Prostate gland (tissue), 2 donors: ENCODE data around the gene HPS3. TPM values are rescaled to one million over a fixed set of nuclear protein-coding genes. Genes with fewer than 3 reads are reported as not detected.

Experiments
- DNase-seq: peaks from one replicate; pipeline ENCODE4 v3.0.0-alpha.2; 2019; ENCODE audit warnings: low spot score
- H3K27ac ChIP-seq, 2 donors: fragments of 200-600 bp; sonication (generic); 2 replicates each; pipeline ENCODE4 v1.5.1; 2017 to 2019
- H3K27me3 ChIP-seq: fragments of 200-600 bp; sonication (generic); replicated peaks from 2 replicates; pipeline ENCODE4 v1.5.1; 2019; ENCODE audit not compliant: insufficient read depth
- H3K36me3 ChIP-seq, 2 donors: fragments of 200-600 bp; sonication (generic); 1 replicate in 1 of 2; 2 replicates in 1 of 2; pipeline versions ENCODE4 v1.5.1 to v1.8.1; 2017 to 2019
- H3K4me1 ChIP-seq: fragments of 200-600 bp; sonication (generic); replicated peaks from 2 replicates; pipeline ENCODE4 v1.5.1; 2019
- H3K4me3 ChIP-seq, 2 donors: fragments of 200-600 bp; sonication (generic); 2 replicates each; pipeline ENCODE4 v1.5.1; 2017 to 2019
- H3K9me3 ChIP-seq: fragments of 200-600 bp; sonication (generic); 2 replicates; pipeline ENCODE4 v1.5.1; 2017
- CTCF ChIP-seq, 4 experiments: fragments of 200-600 bp in 2 of 4; fragments of 450-650 bp in 2 of 4; sonication (generic) in 2 of 4; IDR thresholded peaks; 1 replicate in 3 of 4; 2 replicates in 1 of 4; pipeline ENCODE4 v1.5.1; 2016 to 2019; ENCODE audit warnings: antibody characterized with exemption in 4 of 4, mild to moderate bottlenecking in 2 of 4, moderate library complexity in 2 of 4
- POLR2A ChIP-seq: fragments of 450-650 bp; IDR thresholded peaks from one replicate; pipeline ENCODE4 v1.6.1; 2016; ENCODE audit warnings: antibody characterized with exemption, mild to moderate bottlenecking
- POLR2AphosphoS5 ChIP-seq: sonication (generic); formaldehyde crosslinking; IDR thresholded peaks from one replicate; pipeline ENCODE4 v1.6.1; 2017; ENCODE audit warnings: antibody characterized with exemption
- WGBS: methylation state at CpG from one replicate; pipeline ENCODE4 v1.1.5; 2018; 5-methylcytosine and 5-hydroxymethylcytosine counted together
- intact Hi-C: fragments of 100-400 bp; cut with DNase I; formaldehyde crosslinking; loops from one replicate; pipeline ENCODE4 v1.14.2; 2022
- total RNA-seq, 2 donors: library from RNA; depleted of rRNA; stranded (reverse); fragments of >200 nt; gene quantifications; one replicate each; pipeline ENCODE4 v1.1.0, GENCODE V29; 2016

The HPS3 gene
- total RNA-seq, 2 donors from 2014 or later: 17.6 to 25.2 TPM

GRCh38 chr3:149145974-149146373, 16.5 kb downstream of the HPS3 start:
- DNase-seq: no peak
- H3K27me3 ChIP-seq: no peaks in the 10 kb centered on the region
- H3K36me3 ChIP-seq: no peaks in the 10 kb centered on the region
- no peak overlapping the region for H3K4me3 ChIP-seq
- H3K4me1 ChIP-seq: no peaks in the 10 kb centered on the region
- TF ChIP-seq POLR2A: no peak
- TF ChIP-seq POLR2AphosphoS5: no peak
- TF ChIP-seq CTCF (IDR thresholded peaks at IDR 0.05): no peak
- 94% methylated on average over 1 of the region's 1 CpG for WGBS
- intact Hi-C loops: no loop called here
- no peak overlapping the region for H3K27ac ChIP-seq
- H3K9me3 ChIP-seq: no peaks in the 10 kb centered on the region

- no peaks in the 10 kb centered on the region for H3K36me3 ChIP-seq
- no peaks in the 10 kb centered on the region for H3K4me1 ChIP-seq
- no peak for DNase-seq
- no peaks in the 10 kb centered on the region for H3K27me3 ChIP-seq
- H3K9me3 ChIP-seq: no peaks in the 10 kb centered on the region
- no peak overlapping the region for H3K4me3 ChIP-seq
- no peak overlapping the region for H3K27ac ChIP-seq
- TF ChIP-seq POLR2AphosphoS5 (no peak), POLR2A (no peak), CTCF (IDR thresholded peaks at IDR 0.05) (no peak)
- intact Hi-C loops: no loop called here
- 96% methylated on average over 6 of the region's 6 CpGs for WGBS
These were observed 21.0 kb downstream of the HPS3 start for GRCh38 chr3:149150436-149150835.

GRCh38 chr3:149151843-149152242, 22.4 kb downstream of the HPS3 start:
- Histone ChIP-seq H3K9me3 (no peaks in the 10 kb centered on the region), H3K36me3 (no peaks in the 10 kb centered on the region), H3K27ac (no peak overlapping the region), H3K4me3 (no peak overlapping the region), H3K4me1 (no peaks in the 10 kb centered on the region), H3K27me3 (no peaks in the 10 kb centered on the region)
- 72% methylated on average over 2 of the region's 2 CpGs for WGBS
- DNase-seq: no peak
- intact Hi-C loops: no loop called here
- no peak for TF ChIP-seq POLR2A
- TF ChIP-seq POLR2AphosphoS5: no peak
- no peak for TF ChIP-seq CTCF (IDR thresholded peaks at IDR 0.05)

- DNase-seq: no peak
- Histone ChIP-seq H3K36me3 (no peaks in the 10 kb centered on the region), H3K9me3 (no peaks in the 10 kb centered on the region), H3K4me1 (no peaks in the 10 kb centered on the region), H3K27ac (no peak overlapping the region), H3K27me3 (no peaks in the 10 kb centered on the region), H3K4me3 (no peak overlapping the region)
- intact Hi-C loops: no loop called here
- TF ChIP-seq POLR2AphosphoS5: no peak
- TF ChIP-seq CTCF (IDR thresholded peaks at IDR 0.05): no peak
- TF ChIP-seq POLR2A: no peak
- WGBS: 73% methylated on average over 2 of the region's 2 CpGs
These were observed 23.0 kb downstream of the HPS3 start for GRCh38 chr3:149152420-149152819.

GRCh38 chr3:149153402-149153801, 24.0 kb downstream of the HPS3 start:
- TF ChIP-seq CTCF (IDR thresholded peaks at IDR 0.05) (no peak), POLR2A (no peak), POLR2AphosphoS5 (no peak)
- Histone ChIP-seq H3K4me3 (no peak overlapping the region), H3K4me1 (no peaks in the 10 kb centered on the region), H3K9me3 (no peaks in the 10 kb centered on the region), H3K27ac (no peak overlapping the region), H3K36me3 (no peaks in the 10 kb centered on the region), H3K27me3 (no peaks in the 10 kb centered on the region)
- DNase-seq: no peak
- intact Hi-C loops: no loop called here
